ENCODE data around the gene CPLX3. TPM values are rescaled to one million over a fixed set of nuclear protein-coding genes. Genes with fewer than 3 reads are reported as not detected.

The CPLX3 gene
- total and polyA plus RNA-seq, 12 donors, result 0.11 to 24.1 (median 0.94) TPM; not detected in 2

- peak; percentile 82 to 88 (median 85) for DNase-seq
- 51 to 62% (median 56%) methylated on average over 10 of the region's 10 CpGs for WGBS, 4 donors
- Histone ChIP-seq H3K4me3 (no peak overlapping the region), H3K27me3 (no peaks in the 10 kb centered on the region), H3K9me3 (replicated peaks in 1 of 3) (no peaks in the 10 kb centered on the region), H3K4me1 (replicated peaks in 1 of 2) (peaks cover 30 to 48% of the 10 kb centered on the region in 2 donors), H3K27ac (peak overlapping the region; percentile 17 to 91 (median 56)), H3K36me3 (replicated peaks in 1 of 2) (no peaks in the 10 kb centered on the region)
- intact Hi-C loops (cut with DNase I), result no loop called here
- TF ChIP-seq CTCF (IDR thresholded peaks at IDR 0.05) (no peak), POLR2A (IDR thresholded peaks at IDR 0.05) (peak in 1 of 2 donors; percentile 19)
These were observed 11.1 kb upstream of the CPLX3 start for GRCh38 chr15:74815121-74815934.

GRCh38 chr15:74815961-74816360, 10.5 kb upstream of the CPLX3 start:
- Histone ChIP-seq H3K4me3 (no peak overlapping the region), H3K4me1 (replicated peaks in 1 of 2) (peaks cover 30 to 48% of the 10 kb centered on the region in 2 donors), H3K9me3 (replicated peaks in 1 of 3) (no peaks in the 10 kb centered on the region), H3K36me3 (replicated peaks in 1 of 2) (no peaks in the 10 kb centered on the region), H3K27me3 (no peaks in the 10 kb centered on the region), H3K27ac (peak overlapping the region; percentile 17 to 91 (median 56))
- no peak for TF ChIP-seq POLR2A (IDR thresholded peaks at IDR 0.05)
- TF ChIP-seq CTCF (IDR thresholded peaks at IDR 0.05), result no peak
- intact Hi-C loops (cut with DNase I), result no loop called here
- DNase-seq, result peak in 6 of 7 donors; percentile 38 to 62 (median 60)
- 52 to 77% (median 71%) methylated on average over 5 to 15 of the region's 15 CpGs for WGBS, 4 donors

- no peaks in the 10 kb centered on the region for H3K27me3 ChIP-seq
- TF ChIP-seq CTCF (IDR thresholded peaks at IDR 0.05), result no peak
- TF ChIP-seq POLR2A (IDR thresholded peaks at IDR 0.05), result no peak
- H3K9me3 ChIP-seq (replicated peaks in 1 of 3), result no peaks in the 10 kb centered on the region
- DNase-seq, result peak in 1 of 7 donors; percentile 27
- intact Hi-C loops (cut with DNase I), result no loop called here
- peaks cover 30 to 48% of the 10 kb centered on the region in 2 donors for H3K4me1 ChIP-seq (replicated peaks in 1 of 2)
- peak overlapping the region; percentile 20 to 91 (median 66) for H3K27ac ChIP-seq
- H3K4me3 ChIP-seq, result no peak overlapping the region
- 49 to 54% (median 50%) methylated on average over 10 to 19 of the region's 19 CpGs for WGBS, 4 donors
- no peaks in the 10 kb centered on the region for H3K36me3 ChIP-seq (replicated peaks in 1 of 2)
These were observed 9.6 kb upstream of the CPLX3 start for GRCh38 chr15:74816624-74817369.

- Histone ChIP-seq H3K4me3 (no peak overlapping the region), H3K9me3 (replicated peaks in 1 of 3) (no peaks in the 10 kb centered on the region), H3K27me3 (no peaks in the 10 kb centered on the region), H3K27ac (peak overlapping the region; percentile 20 to 91 (median 66)), H3K36me3 (replicated peaks in 1 of 2) (no peaks in the 10 kb centered on the region), H3K4me1 (replicated peaks in 1 of 2) (peaks cover 30 to 48% of the 10 kb centered on the region in 2 donors)
- DNase-seq, result peak; percentile 82 to 95 (median 93)
- TF ChIP-seq CTCF (IDR thresholded peaks at IDR 0.05), result peak in 5 of 6 experiments; percentile 28 to 50 (median 37)
- peak in 1 of 2 donors; percentile 67 for TF ChIP-seq POLR2A (IDR thresholded peaks at IDR 0.05)
- intact Hi-C loops (cut with DNase I), result no loop called here
- WGBS, 4 donors, result 7 to 22% (median 9%) methylated on average over 5 to 9 of the region's 9 CpGs
These were observed 9.1 kb upstream of the CPLX3 start for GRCh38 chr15:74817370-74817737.
